Measurements from ENCODE around the gene CUTA.

CUTA gene

GRCh38 chr6:33367009-33367714 is 50.7 kb downstream of the CUTA start:
- no peak for DNase-seq (ENCODE audit: extremely low read depth, insufficient read length)
- Histone ChIP-seq H3K4me3 (replicated peaks; ENCODE audit: low read depth, low read length) (no peak overlapping the region), H3K27me3 (replicated peaks; ENCODE audit: control insufficient read depth, insufficient read depth, low read length) (no peaks in the 10 kb centered on the region), H3K36me3 (ENCODE audit: control insufficient read depth, insufficient read depth, low read length) (no peaks in the 10 kb centered on the region)
- TF ChIP-seq, protein P1, sequence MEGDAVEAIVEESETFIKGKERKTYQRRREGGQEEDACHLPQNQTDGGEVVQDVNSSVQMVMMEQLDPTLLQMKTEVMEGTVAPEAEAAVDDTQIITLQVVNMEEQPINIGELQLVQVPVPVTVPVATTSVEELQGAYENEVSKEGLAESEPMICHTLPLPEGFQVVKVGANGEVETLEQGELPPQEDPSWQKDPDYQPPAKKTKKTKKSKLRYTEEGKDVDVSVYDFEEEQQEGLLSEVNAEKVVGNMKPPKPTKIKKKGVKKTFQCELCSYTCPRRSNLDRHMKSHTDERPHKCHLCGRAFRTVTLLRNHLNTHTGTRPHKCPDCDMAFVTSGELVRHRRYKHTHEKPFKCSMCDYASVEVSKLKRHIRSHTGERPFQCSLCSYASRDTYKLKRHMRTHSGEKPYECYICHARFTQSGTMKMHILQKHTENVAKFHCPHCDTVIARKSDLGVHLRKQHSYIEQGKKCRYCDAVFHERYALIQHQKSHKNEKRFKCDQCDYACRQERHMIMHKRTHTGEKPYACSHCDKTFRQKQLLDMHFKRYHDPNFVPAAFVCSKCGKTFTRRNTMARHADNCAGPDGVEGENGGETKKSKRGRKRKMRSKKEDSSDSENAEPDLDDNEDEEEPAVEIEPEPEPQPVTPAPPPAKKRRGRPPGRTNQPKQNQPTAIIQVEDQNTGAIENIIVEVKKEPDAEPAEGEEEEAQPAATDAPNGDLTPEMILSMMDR (IDR thresholded peaks at IDR 0.05; ENCODE audit: insufficient read depth, low read length, poor library complexity, severe bottlenecking), result no peak
